CD4-positive, CD25-positive, alpha-beta regulatory T cell (primary cell): ENCODE data around the gene GPR15. TPM values are rescaled to one million over a fixed set of nuclear protein-coding genes. Genes with fewer than 3 reads are reported as not detected.
A peak's percentile ranks its signal among the peaks of the same experiment; 100 is the strongest.

Source experiments
- ATAC-seq, 2 donors: fragments of 150-1000 bp; cut with Tn5 transposase; one replicate each; pipeline ENCODE4 v1.10.0; 2021; ENCODE audit warnings: low read depth in 2 of 2, moderate number of reproducible peaks in 2 of 2, moderate library complexity in 1 of 2
- DNase-seq, 3 donors: peaks; one replicate each; pipeline versions ENCODE4 v3.0.0 to v3.0.0-alpha.2; 2012 to 2022; ENCODE audit warnings: mixed read lengths in 1 of 3
- H3K27ac ChIP-seq: one replicate; pipeline ENCODE4 v1.7.0; 2013; ENCODE audit warnings: mild to moderate bottlenecking, low read length; ENCODE audit not compliant: insufficient read depth, poor library complexity, severe bottlenecking
- H3K27me3 ChIP-seq: one replicate; pipeline ENCODE4 v1.7.0; 2013; ENCODE audit warnings: low read length; ENCODE audit not compliant: control insufficient read depth, insufficient read depth
- H3K36me3 ChIP-seq: one replicate; pipeline ENCODE4 v1.7.0; 2013; ENCODE audit warnings: mild to moderate bottlenecking, low read length, moderate library complexity; ENCODE audit not compliant: control insufficient read depth, insufficient read depth
- H3K4me1 ChIP-seq: 2 replicates; pipeline ENCODE4 v1.7.0; 2013; ENCODE audit warnings: mild to moderate bottlenecking, low read length; ENCODE audit not compliant: insufficient read depth, control insufficient read depth, poor library complexity, severe bottlenecking
- H3K4me3 ChIP-seq: one replicate; pipeline ENCODE4 v1.7.0; 2013; ENCODE audit warnings: low read depth, mild to moderate bottlenecking, low read length, moderate library complexity
- H3K9me3 ChIP-seq, 2 experiments: 1 replicate in 1 of 2; 2 replicates in 1 of 2; pipeline ENCODE4 v1.7.0; 2013; ENCODE audit warnings: low read length in 2 of 2, mild to moderate bottlenecking in 1 of 2, moderate library complexity in 1 of 2; ENCODE audit not compliant: control insufficient read depth in 2 of 2
- H3K27ac Mint-ChIP-seq, 3 donors: one replicate each; pipeline ENCODE4 v1.8.0; 2020 to 2022; ENCODE audit warnings: mild to moderate bottlenecking in 3 of 3, mixed read lengths in 3 of 3, moderate library complexity in 2 of 3
- H3K27me3 Mint-ChIP-seq: one replicate; pipeline ENCODE4 v1.8.0; 2022; ENCODE audit warnings: mild to moderate bottlenecking, mixed read lengths
- H3K36me3 Mint-ChIP-seq: one replicate; pipeline ENCODE4 v1.8.0; 2020; ENCODE audit warnings: mixed read lengths
- H3K4me1 Mint-ChIP-seq, 4 donors: one replicate each; pipeline ENCODE4 v1.8.0; 2020 to 2022; ENCODE audit warnings: mixed read lengths in 4 of 4, mild to moderate bottlenecking in 1 of 4
- H3K4me3 Mint-ChIP-seq, 4 donors: one replicate each; pipeline ENCODE4 v1.8.0; 2020 to 2022; ENCODE audit warnings: mild to moderate bottlenecking in 4 of 4, mixed read lengths in 4 of 4, moderate library complexity in 3 of 4
- H3K9me3 Mint-ChIP-seq, 7 donors: one replicate each; pipeline ENCODE4 v1.8.0; 2020 to 2022; ENCODE audit warnings: mixed read lengths in 7 of 7, mild to moderate bottlenecking in 3 of 7, moderate library complexity in 2 of 7
- polyA plus RNA-seq, 4 donors: library from polyadenylated mRNA; unstranded; fragments of 300-500 nt; fragmentation: Illumina TruSeq; gene quantifications; one replicate each; pipeline ENCODE4 v1.2.3, GENCODE V29; 2021
- total RNA-seq: library from RNA; stranded (reverse); gene quantifications from one replicate; pipeline ENCODE4 v1.2.3, GENCODE V29; 2022

Gene GPR15
- total and polyA plus RNA-seq, 5 donors from 2014 or later = 5.7 to 72.4 (median 9.1) TPM

- no peaks in the 10 kb centered on the region for H3K9me3 ChIP-seq
- Mint-ChIP-seq H3K9me3 (peaks cover 0 to 1% (median 0%) of the 10 kb centered on the region in 7 donors), H3K36me3 (no peaks in the 10 kb centered on the region), H3K27me3 (peaks cover 8% of the 10 kb centered on the region), H3K27ac (peak overlapping the region in 1 of 3 donors; percentile 38), H3K4me1 (peaks cover 11 to 48% (median 27%) of the 10 kb centered on the region in 4 donors), H3K4me3 (peak overlapping the region; percentile 21 to 88 (median 62))
- H3K27me3 ChIP-seq = no peaks in the 10 kb centered on the region
- H3K4me1 ChIP-seq = peaks cover 16% of the 10 kb centered on the region
- H3K27ac ChIP-seq = peak overlapping the region; percentile 38
- H3K36me3 ChIP-seq = peaks cover 2% of the 10 kb centered on the region
- peak overlapping the region; percentile 94 for H3K4me3 ChIP-seq
- ATAC-seq (no peak), DNase-seq (no peak)
These were observed 1.2 kb downstream of the GPR15 start for GRCh38 chr3:98532709-98533571.

- peak overlapping the region; percentile 19 for H3K27ac ChIP-seq
- H3K36me3 ChIP-seq = peaks cover 2% of the 10 kb centered on the region
- Mint-ChIP-seq H3K4me1 (peaks cover 12 to 48% (median 27%) of the 10 kb centered on the region in 4 donors), H3K27ac (no peak overlapping the region), H3K27me3 (peaks cover 8% of the 10 kb centered on the region), H3K36me3 (no peaks in the 10 kb centered on the region), H3K4me3 (peak overlapping the region in 3 of 4 donors; percentile 33 to 88 (median 76)), H3K9me3 (peaks cover 0 to 1% (median 0%) of the 10 kb centered on the region in 7 donors)
- H3K4me3 ChIP-seq = peak overlapping the region; percentile 94
- DNase-seq = peak in 1 of 3 donors; percentile 63
- H3K4me1 ChIP-seq = peaks cover 16% of the 10 kb centered on the region
- H3K27me3 ChIP-seq = no peaks in the 10 kb centered on the region
- no peaks in the 10 kb centered on the region for H3K9me3 ChIP-seq
- ATAC-seq = no peak
These were observed 2.4 kb downstream of the GPR15 start for GRCh38 chr3:98534168-98534567.

- H3K27me3 Mint-ChIP-seq = peaks cover 8% of the 10 kb centered on the region
- peak overlapping the region in 1 of 4 donors; percentile 88 for H3K4me3 Mint-ChIP-seq
- H3K9me3 Mint-ChIP-seq = peaks cover 0 to 1% (median 0%) of the 10 kb centered on the region in 7 donors
- peaks cover 13 to 48% (median 28%) of the 10 kb centered on the region in 4 donors for H3K4me1 Mint-ChIP-seq
- H3K27ac Mint-ChIP-seq = no peak overlapping the region
- H3K27ac ChIP-seq = peak overlapping the region; percentile 19
- no peaks in the 10 kb centered on the region for H3K27me3 ChIP-seq
- no peak for DNase-seq
- no peak for ATAC-seq
- peak overlapping the region; percentile 94 for H3K4me3 ChIP-seq
- peaks cover 16% of the 10 kb centered on the region for H3K4me1 ChIP-seq
- H3K36me3 ChIP-seq = peaks cover 2% of the 10 kb centered on the region
- no peaks in the 10 kb centered on the region for H3K9me3 ChIP-seq
- H3K36me3 Mint-ChIP-seq = no peaks in the 10 kb centered on the region
These were observed 3.0 kb downstream of the GPR15 start for GRCh38 chr3:98534734-98535133.

GRCh38 chr3:98536456-98537017 is 4.8 kb downstream of the GPR15 start:
- H3K36me3 ChIP-seq = peaks cover 2% of the 10 kb centered on the region
- Mint-ChIP-seq H3K27me3 (peaks cover 8% of the 10 kb centered on the region), H3K4me1 (peaks cover 20 to 49% (median 32%) of the 10 kb centered on the region in 4 donors), H3K9me3 (no peaks in the 10 kb centered on the region), H3K27ac (peak overlapping the region in 1 of 3 donors; percentile 35), H3K4me3 (peak overlapping the region in 3 of 4 donors; percentile 41 to 84 (median 51)), H3K36me3 (no peaks in the 10 kb centered on the region)
- H3K27me3 ChIP-seq = no peaks in the 10 kb centered on the region
- DNase-seq = peak in 1 of 3 donors; percentile 76
- H3K4me1 ChIP-seq = peaks cover 16% of the 10 kb centered on the region
- ATAC-seq = peak; percentile 24 to 36
- H3K4me3 ChIP-seq = peak overlapping the region; percentile 94
- H3K27ac ChIP-seq = no peak overlapping the region
- H3K9me3 ChIP-seq = no peaks in the 10 kb centered on the region

GRCh38 chr3:98540346-98540745 is 8.6 kb downstream of the GPR15 start:
- Mint-ChIP-seq H3K27me3 (no peaks in the 10 kb centered on the region), H3K9me3 (peaks cover 0 to 2% (median 0%) of the 10 kb centered on the region in 7 donors), H3K27ac (peak overlapping the region; percentile 11 to 77 (median 42)), H3K36me3 (peaks cover 3% of the 10 kb centered on the region), H3K4me1 (peaks cover 22 to 37% (median 27%) of the 10 kb centered on the region in 4 donors), H3K4me3 (peak overlapping the region; percentile 18 to 50 (median 34))
- Histone ChIP-seq H3K4me1 (peaks cover 6% of the 10 kb centered on the region), H3K36me3 (peaks cover 2% of the 10 kb centered on the region), H3K9me3 (no peaks in the 10 kb centered on the region), H3K27ac (peak overlapping the region; percentile 70), H3K27me3 (no peaks in the 10 kb centered on the region), H3K4me3 (peak overlapping the region; percentile 63)
- peak in 2 of 3 donors; percentile 44 to 91 for DNase-seq
- peak; percentile 76 to 82 for ATAC-seq

- Histone ChIP-seq H3K4me3 (no peak overlapping the region), H3K27ac (no peak overlapping the region), H3K4me1 (peaks cover 7% of the 10 kb centered on the region), H3K36me3 (peaks cover 1% of the 10 kb centered on the region), H3K9me3 (no peaks in the 10 kb centered on the region), H3K27me3 (no peaks in the 10 kb centered on the region)
- ATAC-seq (no peak), DNase-seq (no peak)
- H3K27me3 Mint-ChIP-seq = no peaks in the 10 kb centered on the region
- H3K36me3 Mint-ChIP-seq = peaks cover 3% of the 10 kb centered on the region
- H3K4me1 Mint-ChIP-seq = peaks cover 25 to 44% (median 30%) of the 10 kb centered on the region in 4 donors
- no peak overlapping the region for H3K27ac Mint-ChIP-seq
- H3K4me3 Mint-ChIP-seq = peak overlapping the region in 2 of 4 donors; percentile 79 to 89
- peaks cover 0 to 2% (median 0%) of the 10 kb centered on the region in 7 donors for H3K9me3 Mint-ChIP-seq
These were observed 9.9 kb downstream of the GPR15 start for GRCh38 chr3:98541695-98542094.

GRCh38 chr3:98542623-98543022 is 10.8 kb downstream of the GPR15 start:
- Histone ChIP-seq H3K36me3 (no peaks in the 10 kb centered on the region), H3K4me1 (peaks cover 6% of the 10 kb centered on the region), H3K27ac (no peak overlapping the region), H3K9me3 (no peaks in the 10 kb centered on the region), H3K27me3 (no peaks in the 10 kb centered on the region), H3K4me3 (no peak overlapping the region)
- peaks cover 0 to 2% (median 0%) of the 10 kb centered on the region in 7 donors for H3K9me3 Mint-ChIP-seq
- no peak overlapping the region for H3K4me3 Mint-ChIP-seq
- H3K27ac Mint-ChIP-seq = no peak overlapping the region
- H3K36me3 Mint-ChIP-seq = peaks cover 3% of the 10 kb centered on the region
- no peak for ATAC-seq
- H3K27me3 Mint-ChIP-seq = no peaks in the 10 kb centered on the region
- peaks cover 21 to 44% (median 24%) of the 10 kb centered on the region in 4 donors for H3K4me1 Mint-ChIP-seq
- no peak for DNase-seq
